HK-2 (cell line): ENCODE data around the gene RPTOR.
"Not testable (repeated sequence)": the region's sequence is repeated elsewhere in the genome, so short reads cannot be mapped to it uniquely, and the experiment has no call there.

Experiments
- DNase-seq: peaks from one replicate; pipeline ENCODE4 v3.0.0-alpha.2; 2018; ENCODE audit not compliant: unreplicated experiment

RPTOR gene

DNA sequence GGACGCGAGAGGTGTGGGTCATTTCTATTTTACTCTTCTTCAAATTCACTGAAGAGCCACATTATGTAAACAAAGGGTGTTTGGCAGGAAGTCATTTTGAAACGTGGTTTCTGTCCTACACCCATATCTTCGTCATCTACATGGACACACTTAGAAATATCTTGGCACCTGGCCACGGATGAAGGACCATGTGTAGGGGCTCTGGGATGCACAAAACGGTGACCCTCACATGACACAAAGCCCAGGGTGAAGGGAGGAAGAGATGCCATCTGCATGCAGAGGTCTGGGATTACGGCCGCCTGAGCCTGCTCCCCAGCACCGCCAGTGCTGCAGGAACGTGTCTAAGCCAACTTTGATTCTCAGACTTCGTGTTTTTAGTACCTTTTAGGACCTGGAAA, 316.8 kb downstream of the RPTOR start:
- no peak for DNase-seq

- DNase-seq = no peak
Measured at GRCh38 chr17:80861892-80862291, 317.3 kb downstream of the RPTOR start.

DNA sequence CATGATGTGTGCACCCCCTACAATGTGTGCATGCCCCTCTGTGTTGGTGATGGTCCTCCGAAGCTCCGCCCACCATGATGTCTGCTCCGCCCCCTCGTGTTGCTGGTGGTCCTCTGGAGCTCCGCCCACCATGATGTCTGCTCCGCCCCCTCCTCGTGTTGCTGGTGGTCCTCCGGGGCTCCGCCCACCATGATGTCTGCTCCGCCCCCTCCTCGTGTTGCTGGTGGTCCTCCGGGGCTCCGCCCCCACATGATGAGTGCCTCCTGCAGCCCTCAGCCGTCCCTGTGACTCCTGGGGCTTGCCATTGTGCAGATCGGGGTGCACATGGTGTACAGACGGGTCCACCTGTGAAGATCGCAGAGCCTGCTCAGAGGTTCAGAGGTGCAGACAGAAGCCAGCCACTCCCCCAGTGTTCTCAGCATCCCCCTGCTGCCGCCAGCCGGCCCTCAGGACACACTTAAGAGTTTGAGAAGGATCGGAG, 317.9 kb downstream of the RPTOR start:
- no peak for DNase-seq

DNA sequence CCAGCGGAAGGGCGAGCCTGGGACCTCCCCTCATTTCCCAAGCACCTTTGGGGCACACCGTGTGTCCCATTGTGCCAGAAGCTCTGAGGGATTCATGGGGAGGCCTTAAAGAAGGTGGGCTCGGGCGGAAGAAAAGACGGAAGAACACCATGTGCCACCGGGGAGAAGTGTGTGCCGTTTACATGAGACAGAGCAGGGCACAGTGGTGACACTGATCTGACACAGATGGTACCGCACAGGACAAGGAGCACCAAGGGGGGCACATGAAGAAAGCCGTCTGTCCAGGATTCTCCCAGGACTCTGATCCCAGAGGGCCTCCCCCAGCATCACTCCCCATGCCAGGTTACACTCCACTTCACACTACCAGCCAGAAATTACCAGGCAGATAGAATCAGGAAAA, 318.3 kb downstream of the RPTOR start:
- DNase-seq = no peak

GRCh38 chr17:80863626-80864025, 319.0 kb downstream of the RPTOR start:
- DNase-seq = no peak

- no peak for DNase-seq
Measured at GRCh38 chr17:80864751-80865150, 320.1 kb downstream of the RPTOR start.

DNA sequence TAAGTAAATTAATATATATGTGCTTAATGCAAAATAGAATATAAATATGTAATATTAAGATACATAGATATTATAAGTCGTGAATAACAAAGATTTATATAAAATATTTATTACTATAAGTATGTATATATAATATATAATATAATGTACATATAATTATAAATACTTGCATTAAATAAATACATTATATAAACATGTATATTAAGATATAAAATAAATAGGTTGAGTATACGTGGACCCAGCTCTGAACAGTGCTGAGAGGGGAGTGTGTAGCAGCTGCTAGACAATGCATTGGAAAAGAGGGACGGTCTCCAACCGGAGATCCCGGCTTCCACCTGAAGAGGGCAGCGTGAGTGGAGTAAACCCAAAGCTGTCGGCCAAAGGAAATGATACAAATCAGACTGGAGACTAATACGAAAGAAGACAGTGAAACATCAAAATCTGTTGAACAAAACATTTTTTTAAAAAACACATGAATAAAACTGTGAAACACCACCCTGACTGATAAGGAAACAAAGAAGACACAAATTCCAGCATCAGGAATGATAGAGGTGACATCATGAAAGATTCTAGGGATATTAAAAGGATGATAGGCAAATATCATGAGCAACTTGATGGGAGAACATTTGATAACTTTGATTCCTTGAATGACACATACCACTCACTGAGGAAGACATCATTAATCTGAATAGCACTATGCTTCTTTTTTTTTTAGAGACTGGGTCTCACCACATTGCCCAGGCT, 321.6 kb downstream of the RPTOR start:
- DNase-seq = peak; percentile 47

DNA sequence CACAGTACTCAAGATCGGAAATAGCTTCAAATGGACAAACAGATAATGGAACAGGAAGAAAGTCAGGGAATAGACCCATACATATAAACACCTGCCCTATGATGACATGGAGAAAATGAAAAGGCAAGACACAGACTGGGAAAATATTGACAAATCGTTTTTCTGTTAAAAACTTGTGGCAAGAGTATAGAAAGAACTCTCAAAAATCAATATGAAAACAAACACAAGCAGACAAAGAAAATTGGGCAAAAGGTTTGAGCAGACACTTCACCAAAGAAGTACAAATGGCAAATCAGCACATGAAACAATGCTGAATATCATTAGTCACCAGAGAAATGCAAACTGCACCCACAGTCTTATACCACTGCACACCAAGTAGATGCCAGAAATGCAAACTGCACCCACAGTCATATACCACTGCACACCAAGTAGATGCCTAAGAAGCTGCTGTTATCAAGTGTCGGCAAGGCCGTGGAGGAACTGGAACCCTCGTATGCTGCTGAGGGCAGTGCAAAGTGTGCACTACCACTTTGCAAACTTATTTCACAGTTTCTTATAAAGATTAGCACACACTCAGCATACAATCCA, 323.5 kb downstream of the RPTOR start:
- DNase-seq = no peak

GRCh38 chr17:80869481-80870145, 325.0 kb downstream of the RPTOR start:
- DNase-seq = no peak

DNA sequence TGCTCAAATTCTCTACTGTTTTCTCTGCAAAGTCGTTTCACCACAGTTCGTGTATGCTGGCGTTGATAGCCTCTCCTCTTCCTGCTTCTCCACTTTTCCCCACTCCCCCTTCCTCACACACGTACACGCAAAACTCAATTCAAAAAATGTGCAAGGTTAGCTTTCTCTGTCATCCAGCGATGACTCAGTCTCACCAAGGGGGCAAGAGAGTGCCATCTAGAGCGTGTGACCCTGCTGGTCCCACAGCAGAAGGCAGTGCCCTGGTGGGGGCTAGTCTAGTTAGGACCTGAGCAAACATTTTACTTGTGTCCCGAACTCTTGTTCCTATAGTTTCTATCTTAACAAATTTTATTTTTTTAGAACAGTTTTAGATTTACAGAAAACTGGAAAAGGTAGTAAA, 325.8 kb downstream of the RPTOR start:
- DNase-seq = no peak

GRCh38 chr17:80871341-80871740, 326.7 kb downstream of the RPTOR start:
- DNase-seq = no peak

GRCh38 chr17:80872001-80872500, 327.4 kb downstream of the RPTOR start:
- no peak for DNase-seq

- no peak for DNase-seq
Measured at GRCh38 chr17:80872501-80873306, 328.1 kb downstream of the RPTOR start.

GRCh38 chr17:80873307-80873951, 328.8 kb downstream of the RPTOR start:
- DNase-seq = no peak

DNA sequence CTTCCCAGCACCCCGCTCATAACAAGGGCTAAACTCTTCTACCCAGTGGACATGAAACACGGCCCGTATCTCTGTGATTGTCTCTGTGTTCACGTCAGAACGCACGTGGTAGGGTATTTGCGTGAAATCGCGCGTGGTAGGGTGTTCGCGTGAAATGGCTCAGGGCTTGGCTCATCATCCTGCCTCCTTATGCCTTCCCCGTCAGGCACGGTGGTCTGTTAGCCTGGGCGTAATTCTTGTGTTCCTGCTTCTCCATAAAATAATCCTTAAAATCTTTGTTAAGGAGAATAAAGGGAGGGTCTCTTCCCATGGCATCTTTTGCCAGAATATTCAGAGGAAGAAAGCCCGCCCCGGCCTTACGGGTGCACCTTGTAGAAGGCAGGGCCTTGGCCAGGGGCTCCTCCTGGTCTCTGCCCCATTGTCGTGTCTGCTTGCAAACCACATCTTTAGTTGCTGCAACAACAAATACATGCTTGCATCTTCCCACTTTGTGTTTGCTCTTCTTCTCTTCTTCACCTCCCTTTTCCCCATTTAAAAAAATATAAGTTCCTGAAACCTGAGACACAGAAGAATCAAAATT, 330.3 kb downstream of the RPTOR start:
- DNase-seq = no peak

DNA sequence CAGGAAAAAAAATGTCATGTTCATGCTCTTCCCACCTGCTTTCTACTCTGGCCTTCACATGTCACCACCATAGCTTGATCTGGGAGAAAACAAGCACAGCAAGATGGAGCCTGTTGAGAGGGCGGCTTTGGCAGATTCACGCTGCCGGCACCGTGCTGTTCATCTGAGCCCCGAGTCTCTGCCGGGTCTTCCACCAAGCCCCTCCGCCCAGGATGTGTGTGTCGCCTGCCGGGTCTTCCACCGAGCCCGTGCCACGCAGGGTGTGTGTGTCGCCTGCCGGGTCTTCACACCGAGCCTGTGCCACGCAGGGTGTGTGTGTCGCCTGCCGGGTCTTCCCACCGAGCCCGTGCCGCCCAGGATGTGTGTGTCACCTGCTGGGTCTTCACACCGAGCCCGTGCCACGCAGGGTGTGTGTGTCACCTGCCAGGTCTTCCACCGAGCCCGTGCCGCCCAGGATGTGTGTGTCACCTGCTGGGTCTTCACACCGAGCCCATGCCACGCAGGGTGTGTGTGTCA, 330.9 kb downstream of the RPTOR start:
- DNase-seq = not testable (repeated sequence)

- not testable (repeated sequence) for DNase-seq
Measured at GRCh38 chr17:80876456-80876949, 331.9 kb downstream of the RPTOR start.

DNA sequence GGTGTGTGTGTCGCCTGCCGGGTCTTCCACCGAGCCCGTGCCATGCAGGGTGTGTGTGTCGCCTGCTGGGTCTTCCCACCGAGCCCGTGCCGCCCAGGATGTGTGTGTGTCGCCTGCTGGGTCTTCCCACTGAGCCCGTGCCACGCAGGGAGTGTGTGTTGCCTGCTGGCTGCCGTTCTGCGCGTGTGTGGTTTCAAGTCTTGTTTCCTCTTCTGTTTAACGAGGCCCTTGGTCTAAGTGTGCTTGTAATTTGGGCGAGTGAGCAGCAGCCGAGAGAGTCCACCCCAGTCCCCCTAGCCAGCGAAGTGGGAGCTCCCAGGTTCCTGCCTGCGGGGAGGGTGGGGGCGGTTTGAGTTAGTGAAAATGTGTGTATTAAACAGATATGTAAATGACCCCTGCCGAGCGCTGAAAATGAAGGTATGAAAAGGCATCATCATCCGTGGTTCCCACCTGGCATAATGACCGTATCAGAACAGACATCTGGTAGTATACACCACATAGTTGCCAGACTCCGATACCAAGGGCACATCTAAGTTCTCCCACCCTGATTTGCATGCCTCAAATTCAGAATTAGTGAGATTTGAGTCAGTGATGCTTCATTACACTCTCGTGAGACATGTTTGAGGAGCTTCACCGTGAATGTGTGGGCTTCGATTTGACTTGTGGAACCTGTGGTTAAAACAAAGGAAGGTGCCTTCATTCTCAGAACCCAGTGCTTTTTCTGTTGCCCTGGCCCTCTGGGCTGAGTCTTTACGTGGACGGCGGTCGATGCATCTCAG, 332.5 kb downstream of the RPTOR start:
- DNase-seq = no peak

DNA sequence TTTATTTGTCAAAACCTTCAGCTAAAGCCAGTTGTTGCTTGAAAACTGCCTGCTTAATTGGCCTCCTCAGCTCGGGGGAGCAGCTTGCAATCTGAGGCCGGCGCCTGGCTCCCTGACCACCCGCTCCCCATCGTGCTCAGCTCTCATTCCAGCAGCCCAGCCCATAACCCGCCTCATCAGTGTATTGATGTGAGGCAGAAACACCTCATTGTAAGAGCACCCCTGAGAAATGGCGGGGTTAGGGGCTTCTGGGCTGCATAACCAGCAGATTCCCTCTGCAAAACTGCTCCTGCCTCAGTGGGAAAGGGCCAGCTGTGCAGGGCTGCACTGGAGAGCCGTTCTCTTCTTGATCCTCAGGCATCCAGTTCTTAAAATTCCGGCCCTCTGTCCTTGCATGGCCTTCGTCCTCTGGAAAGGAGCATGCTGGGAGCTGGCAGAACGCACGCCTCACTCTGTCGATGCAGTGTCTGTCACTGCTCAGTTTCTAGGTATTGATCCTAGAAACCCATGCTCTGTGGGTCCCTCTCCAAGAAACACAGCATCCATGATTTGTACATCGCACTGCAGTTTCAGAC, 333.2 kb downstream of the RPTOR start:
- no peak for DNase-seq
